Fibroblast of lung (primary cell): Measurements from ENCODE around the gene ACTMAP. TPM values are rescaled to one million over a fixed set of nuclear protein-coding genes. Genes with fewer than 3 reads are reported as not detected.
A peak's percentile ranks its signal among the peaks of the same experiment; 100 is the strongest.

Experiments
- DNase-seq, 2 donors: peaks; one replicate each; pipeline versions ENCODE4 v3.0.0 to v3.0.0-alpha.2; 2010; ENCODE audit warnings: low read depth in 2 of 2
- H2AFZ ChIP-seq: 2 replicates; pipeline ENCODE4 v1.5.1; 2012; ENCODE audit warnings: low read length, control low read depth, inconsistent platforms
- H3K27ac ChIP-seq: 2 replicates; pipeline ENCODE4 v1.5.1; 2011; ENCODE audit warnings: low read length, control low read depth; ENCODE audit not compliant: insufficient read depth
- H3K27me3 ChIP-seq: 2 replicates; pipeline ENCODE4 v1.5.1; 2011; ENCODE audit warnings: mild to moderate bottlenecking, low read length; ENCODE audit not compliant: control insufficient read depth, insufficient read depth
- H3K36me3 ChIP-seq: 2 replicates; pipeline ENCODE4 v1.5.1; 2011; ENCODE audit warnings: low read length; ENCODE audit not compliant: control insufficient read depth, insufficient read depth
- H3K4me1 ChIP-seq: 2 replicates; pipeline ENCODE4 v1.5.1; 2011; ENCODE audit warnings: low read length; ENCODE audit not compliant: control insufficient read depth, insufficient read depth; ENCODE audit errors: extremely low read depth
- H3K4me2 ChIP-seq: 2 replicates; pipeline ENCODE4 v1.5.1; 2011; ENCODE audit warnings: low read length, control low read depth; ENCODE audit not compliant: insufficient read depth; ENCODE audit errors: extremely low read depth
- H3K4me3 ChIP-seq, 4 experiments: fragments of 200-600 bp in 1 of 4; sonication (generic) in 1 of 4; replicated peaks in 1 of 4; 2 replicates each; pipeline ENCODE4 v1.5.1; 2011 to 2016; ENCODE audit warnings: low read length in 4 of 4, low read depth in 3 of 4, mild to moderate bottlenecking in 3 of 4, control low read depth in 2 of 4, inconsistent platforms in 1 of 4, mixed read lengths in 1 of 4; ENCODE audit not compliant: insufficient read depth in 1 of 4; ENCODE audit errors: control extremely low read depth in 1 of 4
- H3K79me2 ChIP-seq: 2 replicates; pipeline ENCODE4 v1.5.1; 2012; ENCODE audit warnings: mild to moderate bottlenecking, low read length, inconsistent platforms; ENCODE audit not compliant: control insufficient read depth, insufficient read depth
- H3K9ac ChIP-seq: 2 replicates; pipeline ENCODE4 v1.5.1; 2011; ENCODE audit warnings: mild to moderate bottlenecking, low read length, control low read depth; ENCODE audit not compliant: insufficient read depth
- H3K9me3 ChIP-seq: 2 replicates; pipeline ENCODE4 v1.5.1; 2012; ENCODE audit warnings: low read depth, low read length; ENCODE audit not compliant: control insufficient read depth, insufficient read depth
- H4K20me1 ChIP-seq: 2 replicates; pipeline ENCODE4 v1.5.1; 2011; ENCODE audit warnings: low read length; ENCODE audit not compliant: control insufficient read depth, insufficient read depth; ENCODE audit errors: extremely low read depth
- EZH2 ChIP-seq: IDR thresholded peaks from 2 replicates; pipeline ENCODE4 v1.5.1; 2012; ENCODE audit warnings: low read length, control low read depth, mild to moderate bottlenecking; ENCODE audit errors: missing control alignments
- polyA plus RNA-seq, 2 donors: library from polyadenylated mRNA; depleted of rRNA in 1 of 2; stranded (reverse) in 1 of 2; unstranded in 1 of 2; fragments of >200 nt; gene quantifications; 2 replicates each; pipeline ENCODE4 v1.2.1, GENCODE V29; 2011 to 2012; ENCODE audit warnings: missing spikeins in 1 of 2
- total RNA-seq: library from RNA; depleted of rRNA; stranded (reverse); fragments of >200 nt; gene quantifications from 2 replicates; pipeline ENCODE4 v1.2.1, GENCODE V29; 2014
- TF ChIP-seq, protein P1 (sequence below), 2 donors: IDR thresholded peaks in 1 of 2; conservative IDR thresholded peaks in 1 of 2; 1 replicate in 1 of 2; 2 replicates in 1 of 2; pipeline ENCODE4 v1.5.1; 2011 to 2012; ENCODE audit warnings: low read length in 2 of 2, control low read depth in 1 of 2, inconsistent platforms in 1 of 2, low read depth in 1 of 2, mild to moderate bottlenecking in 1 of 2

The ACTMAP gene
- total and polyA plus RNA-seq, 2 donors (not counting 1 experiment from before 2014, with no cell fraction given): 1.8 to 2.2 TPM

- Histone ChIP-seq H3K27ac (peak overlapping the region; percentile 87), H3K4me3 (peak overlapping the region; percentile 62 to 84 (median 66)), H2AFZ (peak overlapping the region; percentile 35), H3K4me2 (peak overlapping the region; percentile 74), H3K4me1 (peaks cover 11% of the 10 kb centered on the region), H3K36me3 (peaks cover 1% of the 10 kb centered on the region), H3K9ac (peak overlapping the region; percentile 89), H3K9me3 (no peaks in the 10 kb centered on the region), H4K20me1 (no peaks in the 10 kb centered on the region), H3K79me2 (no peaks in the 10 kb centered on the region), H3K27me3 (no peaks in the 10 kb centered on the region)
- DNase-seq: no peak
- no peak for TF ChIP-seq EZH2
- TF ChIP-seq, protein P1, sequence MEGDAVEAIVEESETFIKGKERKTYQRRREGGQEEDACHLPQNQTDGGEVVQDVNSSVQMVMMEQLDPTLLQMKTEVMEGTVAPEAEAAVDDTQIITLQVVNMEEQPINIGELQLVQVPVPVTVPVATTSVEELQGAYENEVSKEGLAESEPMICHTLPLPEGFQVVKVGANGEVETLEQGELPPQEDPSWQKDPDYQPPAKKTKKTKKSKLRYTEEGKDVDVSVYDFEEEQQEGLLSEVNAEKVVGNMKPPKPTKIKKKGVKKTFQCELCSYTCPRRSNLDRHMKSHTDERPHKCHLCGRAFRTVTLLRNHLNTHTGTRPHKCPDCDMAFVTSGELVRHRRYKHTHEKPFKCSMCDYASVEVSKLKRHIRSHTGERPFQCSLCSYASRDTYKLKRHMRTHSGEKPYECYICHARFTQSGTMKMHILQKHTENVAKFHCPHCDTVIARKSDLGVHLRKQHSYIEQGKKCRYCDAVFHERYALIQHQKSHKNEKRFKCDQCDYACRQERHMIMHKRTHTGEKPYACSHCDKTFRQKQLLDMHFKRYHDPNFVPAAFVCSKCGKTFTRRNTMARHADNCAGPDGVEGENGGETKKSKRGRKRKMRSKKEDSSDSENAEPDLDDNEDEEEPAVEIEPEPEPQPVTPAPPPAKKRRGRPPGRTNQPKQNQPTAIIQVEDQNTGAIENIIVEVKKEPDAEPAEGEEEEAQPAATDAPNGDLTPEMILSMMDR (conservative IDR thresholded peaks at IDR 0.05 in 1 of 2, IDR thresholded peaks at IDR 0.05 in 1 of 2; ENCODE audit: low read depth in 1 of 2, low read length in 2 of 2): no peak
These were observed 28.5 kb upstream of the ACTMAP start for GRCh38 chr19:40778706-40779284.

- H2AFZ ChIP-seq: peak within 1 kb of the TSS; percentile 89
- peak within 1 kb of the TSS; percentile 99 for H3K4me2 ChIP-seq
- H3K36me3 ChIP-seq: peaks cover 1% of the 10 kb centered on the region
- H3K27ac ChIP-seq: peak within 1 kb of the TSS; percentile 87
- no peaks in the 10 kb centered on the region for H3K27me3 ChIP-seq
- TF ChIP-seq, protein P1 (conservative IDR thresholded peaks at IDR 0.05 in 1 of 2, IDR thresholded peaks at IDR 0.05 in 1 of 2; ENCODE audit: low read depth in 1 of 2, low read length in 2 of 2): no peak
- no peak for TF ChIP-seq EZH2
- H3K9ac ChIP-seq: peak within 1 kb of the TSS; percentile 89
- H3K79me2 ChIP-seq: no peaks in the 10 kb centered on the region
- H4K20me1 ChIP-seq: no peaks in the 10 kb centered on the region
- peaks cover 11% of the 10 kb centered on the region for H3K4me1 ChIP-seq
- no peaks in the 10 kb centered on the region for H3K9me3 ChIP-seq
- H3K4me3 ChIP-seq: peak within 1 kb of the TSS; percentile 64 to 86 (median 76)
- peak; percentile 99 to 100 for DNase-seq
These were observed 27.8 kb upstream of the ACTMAP start, which contains the start of gene RAB4B for GRCh38 chr19:40777937-40778705. Gene RAB4B, plus strand, starts transcription at chr19:40778247. Its CDS starts 129 bp downstream, at chr19:40778376.

- peak overlapping the region; percentile 70 for H3K9ac ChIP-seq
- no peaks in the 10 kb centered on the region for H3K9me3 ChIP-seq
- H3K79me2 ChIP-seq: no peaks in the 10 kb centered on the region
- peak overlapping the region; percentile 81 for H2AFZ ChIP-seq
- H3K4me3 ChIP-seq: peak overlapping the region; percentile 60 to 86 (median 74)
- H3K4me2 ChIP-seq: peak overlapping the region; percentile 99
- no peak for DNase-seq
- H4K20me1 ChIP-seq: no peaks in the 10 kb centered on the region
- H3K36me3 ChIP-seq: peaks cover 1% of the 10 kb centered on the region
- no peaks in the 10 kb centered on the region for H3K27me3 ChIP-seq
- H3K4me1 ChIP-seq: peaks cover 11% of the 10 kb centered on the region
- TF ChIP-seq, protein P1 (conservative IDR thresholded peaks at IDR 0.05 in 1 of 2, IDR thresholded peaks at IDR 0.05 in 1 of 2; ENCODE audit: low read depth in 1 of 2, low read length in 2 of 2): no peak
- TF ChIP-seq EZH2: no peak
- peak overlapping the region; percentile 87 for H3K27ac ChIP-seq
These were observed 27.3 kb upstream of the ACTMAP start for GRCh38 chr19:40777645-40777936.
